GM23248 (cell line): ENCODE data around the gene TRHDE.

Source experiments
- EZH2 ChIP-seq: fragments of 200-600 bp; sonication (generic); IDR thresholded peaks from 2 replicates; pipeline ENCODE4 v1.6.1; 2018; ENCODE audit warnings: antibody characterized with exemption, mild to moderate bottlenecking; ENCODE audit not compliant: insufficient read depth, poor library complexity, severe bottlenecking
- EZH2phosphoT487 ChIP-seq: fragments of 200-600 bp; sonication (generic); IDR thresholded peaks from 2 replicates; pipeline ENCODE4 v1.6.1; 2018; ENCODE audit warnings: antibody characterized with exemption, moderate library complexity, mild to moderate bottlenecking, low read depth; ENCODE audit not compliant: insufficient read depth

DNA sequence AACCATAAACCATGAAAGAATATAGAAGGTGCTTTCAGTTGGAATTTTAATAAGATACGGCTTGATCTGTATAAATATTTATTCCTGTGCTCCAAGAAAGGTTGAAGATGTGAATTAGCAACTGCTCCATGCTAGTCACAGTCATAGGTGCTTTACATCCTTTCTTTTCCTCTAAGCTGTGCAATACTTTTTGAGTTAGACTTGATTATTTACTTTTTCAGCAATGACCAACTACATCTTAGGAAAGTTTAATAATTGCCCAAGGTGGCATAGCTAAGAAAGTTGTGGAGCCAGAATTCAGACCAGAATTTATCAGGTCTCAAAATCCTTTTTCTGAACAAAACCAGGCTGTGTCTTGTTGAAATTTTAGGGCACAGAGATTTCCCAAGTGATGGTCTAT, 13.7 kb downstream of the TRHDE start:
- TF ChIP-seq EZH2, result no peak
- no peak for TF ChIP-seq EZH2phosphoT487
